ENCODE measurements around the gene LRP1.

The LRP1 gene

GRCh38 chr12:57215668-57216013 lies 87.4 kb downstream of the LRP1 start:
- DNase-seq: no peak

DNA sequence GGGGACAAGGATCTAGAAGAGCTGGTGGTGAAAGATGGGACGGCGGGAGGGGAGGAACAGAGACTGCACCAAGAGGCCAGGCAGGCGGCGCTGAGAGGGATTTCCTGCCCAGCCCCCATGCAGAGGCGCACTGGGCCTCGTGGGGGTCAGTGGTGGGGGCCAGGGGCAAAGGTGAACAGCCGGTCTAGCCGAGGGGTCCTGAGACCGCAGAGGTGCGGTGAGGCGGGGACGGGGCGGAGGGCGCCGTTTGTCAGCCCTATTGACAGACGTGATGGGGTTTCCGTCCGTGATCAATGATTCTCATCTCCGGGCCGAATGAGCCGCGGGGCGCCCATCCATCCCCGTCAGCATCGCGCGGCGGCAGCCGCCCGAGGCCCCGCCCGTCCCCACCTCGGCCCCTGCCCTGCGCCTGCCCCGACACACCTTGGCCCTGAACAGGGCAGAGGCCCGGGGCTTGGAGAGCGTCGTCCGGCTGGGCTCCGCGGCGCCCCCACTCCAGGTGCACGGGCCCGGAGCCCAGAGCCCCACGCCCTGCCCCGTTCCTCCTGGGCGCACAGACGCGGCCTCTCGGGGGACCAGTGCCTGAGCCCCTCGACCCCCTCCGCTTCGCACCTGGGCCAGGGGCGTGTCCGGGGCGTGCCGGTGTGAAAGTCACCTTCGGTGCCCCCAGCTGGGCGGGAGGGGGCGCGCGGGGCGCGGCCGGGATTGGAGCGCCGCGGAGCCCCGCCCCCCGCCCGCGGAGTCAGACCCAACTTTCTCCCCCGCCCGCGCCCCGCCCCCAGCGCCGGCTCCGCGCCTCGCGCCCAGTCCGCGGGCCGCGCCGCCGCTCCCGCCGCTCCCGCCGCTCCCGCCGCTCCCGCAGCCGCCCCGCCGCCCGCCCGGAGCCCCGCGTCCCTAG lies 88.0 kb downstream of the LRP1 start, which contains the start of gene NXPH4:
Gene NXPH4, plus strand, starts transcription at position 781 of the 898 bp plus-strand sequence. CDS start 176 bp downstream, outside the sequence.
- no peak for DNase-seq

DNA sequence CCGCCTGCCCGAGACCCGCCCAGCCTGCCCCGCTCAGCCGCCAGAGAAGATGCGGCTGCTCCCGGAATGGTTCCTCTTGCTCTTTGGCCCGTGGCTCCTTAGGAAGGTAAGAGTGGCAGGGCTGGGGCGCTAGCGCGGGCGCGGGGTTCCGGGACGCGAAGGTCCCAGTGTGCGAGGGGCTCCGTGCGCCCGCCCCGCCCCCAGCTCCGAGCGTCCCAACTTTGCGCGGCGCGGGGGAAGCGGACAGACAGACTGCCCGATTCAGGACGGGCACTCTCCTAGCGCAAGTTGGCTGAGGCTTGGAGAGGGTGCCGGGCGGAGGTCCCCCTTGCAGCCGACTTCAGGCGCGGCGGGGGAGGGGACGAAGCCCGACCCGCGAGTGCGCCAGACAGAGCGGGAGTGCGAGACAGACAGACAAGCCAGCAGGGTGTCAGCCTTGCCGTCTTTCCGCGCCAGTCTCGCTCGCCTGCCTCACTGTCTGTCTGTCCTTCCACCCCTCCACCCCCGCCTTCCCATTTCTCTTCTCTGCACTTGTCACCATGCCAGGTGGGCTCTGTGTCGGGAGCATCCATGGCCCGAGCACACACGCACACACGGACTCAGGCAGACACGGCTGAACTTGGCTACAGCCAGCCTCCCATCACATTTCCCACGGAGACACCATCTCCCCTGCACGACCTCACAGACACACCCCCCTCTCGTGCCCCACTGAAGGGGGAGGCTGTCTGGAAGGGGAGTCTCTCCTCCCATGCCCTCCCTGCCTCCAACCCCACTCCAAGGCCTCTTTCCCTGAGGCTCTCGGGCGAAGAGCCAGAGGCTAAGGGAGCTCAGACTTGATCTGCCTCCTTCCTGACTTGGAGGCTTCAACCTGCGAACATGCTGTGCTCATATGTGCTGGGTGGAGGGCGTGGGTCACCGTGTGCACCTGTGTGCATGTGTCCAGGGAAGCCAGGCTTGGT lies 88.9 kb downstream of the LRP1 start:
- no peak for DNase-seq

GRCh38 chr12:57218030-57218853 lies 90.0 kb downstream of the LRP1 start:
- no peak for DNase-seq

DNA sequence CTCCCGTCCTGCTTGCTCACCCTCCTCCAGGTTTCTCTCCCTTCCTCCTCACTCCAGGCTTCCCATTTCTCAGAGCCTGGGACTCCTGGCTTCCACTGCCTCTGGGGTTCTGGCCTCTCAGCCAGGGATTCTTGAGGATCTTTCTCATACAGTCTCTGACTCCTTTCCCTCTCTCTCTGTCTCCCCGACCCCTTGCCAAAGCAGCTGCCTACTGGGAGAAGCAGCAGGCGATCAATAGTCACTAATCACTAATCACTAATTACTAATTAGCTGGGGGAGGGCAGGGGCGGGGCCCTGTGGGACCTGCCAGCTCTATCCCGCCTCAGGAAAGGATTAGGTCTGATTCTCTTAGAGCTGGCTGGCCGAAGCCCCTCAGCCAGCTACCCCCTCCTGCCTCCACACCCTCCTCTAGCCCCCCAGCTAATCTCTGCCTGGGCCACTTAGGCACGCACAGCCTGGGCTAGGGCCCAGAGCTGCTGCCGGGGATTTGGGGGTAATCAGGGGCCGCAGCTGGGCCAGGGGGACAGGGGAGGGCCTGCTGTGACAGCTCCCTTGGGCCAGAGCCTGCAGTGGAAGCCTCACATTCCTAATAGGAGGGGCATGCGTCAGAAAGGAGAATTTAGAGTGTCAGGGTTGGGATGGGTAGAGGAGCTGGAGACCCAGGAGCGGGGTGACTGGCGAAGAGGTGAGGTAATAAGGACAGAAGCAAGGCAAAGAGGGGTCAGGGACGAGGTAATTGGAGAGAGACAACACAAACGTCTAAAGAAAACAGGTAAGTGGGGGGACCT lies 91.1 kb downstream of the LRP1 start:
- DNase-seq: no peak

- DNase-seq: no peak
These were observed 91.9 kb downstream of the LRP1 start for GRCh38 chr12:57219993-57220754.

GRCh38 chr12:57220770-57221168 lies 92.5 kb downstream of the LRP1 start:
- DNase-seq: no peak

GRCh38 chr12:57221169-57221917 lies 93.1 kb downstream of the LRP1 start:
- DNase-seq: no peak

DNA sequence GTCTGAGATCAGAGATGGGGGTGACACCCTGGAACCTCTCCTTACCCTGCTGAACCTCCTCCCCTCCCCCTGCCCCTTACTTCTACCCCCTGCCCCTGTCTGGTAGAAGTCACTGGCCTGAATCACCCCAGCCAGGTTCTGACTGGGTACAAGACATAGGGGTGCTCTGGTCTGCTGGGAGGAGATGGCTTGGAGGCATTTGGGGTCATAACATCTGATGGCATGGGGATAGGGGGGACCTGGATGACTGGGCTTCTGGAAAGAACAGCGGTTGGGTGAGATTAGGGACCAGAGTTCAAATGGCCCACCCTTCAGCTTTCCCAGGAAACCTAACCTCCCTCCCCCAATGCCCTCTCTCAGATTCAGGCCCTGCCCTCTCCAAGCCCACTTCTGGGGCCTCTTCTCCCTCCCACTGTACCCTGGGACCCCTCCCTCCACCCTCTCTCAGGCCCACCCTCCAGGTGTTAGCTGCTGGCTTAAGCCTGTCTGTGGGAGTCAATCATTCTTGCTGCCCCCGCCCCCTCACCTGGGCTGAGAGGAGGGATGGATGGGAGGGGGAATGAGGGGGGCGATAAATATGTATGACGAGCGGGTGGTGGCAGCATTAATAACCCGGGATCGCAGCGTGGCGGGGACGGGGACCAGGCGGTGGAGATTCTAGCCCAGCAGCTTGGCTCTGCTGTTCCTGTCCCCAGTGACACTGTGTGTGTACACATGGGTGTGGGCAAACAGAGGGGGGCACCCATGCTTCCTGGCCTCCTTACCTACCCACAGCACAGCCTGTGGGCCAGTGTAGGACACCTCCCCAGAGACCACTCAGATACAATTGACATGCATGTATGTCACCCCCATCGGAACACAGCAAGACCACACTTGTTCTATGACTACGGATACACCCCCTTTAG lies 94.3 kb downstream of the LRP1 start:
- no peak for DNase-seq

- no peak for DNase-seq
These were observed 95.2 kb downstream of the LRP1 start for GRCh38 chr12:57223191-57224165.

- no peak for DNase-seq
These were observed 96.1 kb downstream of the LRP1 start for GRCh38 chr12:57224278-57224972.

GRCh38 chr12:57224973-57225679 lies 96.8 kb downstream of the LRP1 start:
- DNase-seq: no peak

DNA sequence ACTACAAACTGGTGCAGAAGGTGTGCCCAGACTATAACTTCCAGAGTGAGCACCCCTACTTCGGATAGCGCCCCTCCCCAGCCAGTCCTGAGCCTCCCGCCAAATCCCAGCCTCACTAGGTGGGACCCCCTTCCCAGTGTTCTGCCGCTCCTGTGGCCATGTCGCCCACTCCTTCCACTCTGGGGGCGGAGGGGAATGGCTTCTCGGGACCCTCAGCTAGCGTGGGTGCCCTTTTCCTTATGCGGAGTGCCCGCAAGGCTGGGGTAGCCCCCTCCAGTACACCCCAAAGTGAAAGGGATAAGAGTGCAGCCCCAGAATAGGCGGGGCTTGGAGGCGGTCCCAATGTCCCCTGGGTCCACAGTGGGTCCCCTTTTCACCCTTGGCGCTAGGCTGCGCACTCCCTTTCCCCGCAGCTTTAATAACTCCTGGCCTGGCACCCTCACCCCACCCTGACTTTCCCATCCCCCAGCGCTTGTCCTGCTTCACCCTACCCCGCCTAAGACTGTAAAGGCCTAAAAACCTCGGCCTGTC lies 97.5 kb downstream of the LRP1 start:
- DNase-seq: no peak

DNA sequence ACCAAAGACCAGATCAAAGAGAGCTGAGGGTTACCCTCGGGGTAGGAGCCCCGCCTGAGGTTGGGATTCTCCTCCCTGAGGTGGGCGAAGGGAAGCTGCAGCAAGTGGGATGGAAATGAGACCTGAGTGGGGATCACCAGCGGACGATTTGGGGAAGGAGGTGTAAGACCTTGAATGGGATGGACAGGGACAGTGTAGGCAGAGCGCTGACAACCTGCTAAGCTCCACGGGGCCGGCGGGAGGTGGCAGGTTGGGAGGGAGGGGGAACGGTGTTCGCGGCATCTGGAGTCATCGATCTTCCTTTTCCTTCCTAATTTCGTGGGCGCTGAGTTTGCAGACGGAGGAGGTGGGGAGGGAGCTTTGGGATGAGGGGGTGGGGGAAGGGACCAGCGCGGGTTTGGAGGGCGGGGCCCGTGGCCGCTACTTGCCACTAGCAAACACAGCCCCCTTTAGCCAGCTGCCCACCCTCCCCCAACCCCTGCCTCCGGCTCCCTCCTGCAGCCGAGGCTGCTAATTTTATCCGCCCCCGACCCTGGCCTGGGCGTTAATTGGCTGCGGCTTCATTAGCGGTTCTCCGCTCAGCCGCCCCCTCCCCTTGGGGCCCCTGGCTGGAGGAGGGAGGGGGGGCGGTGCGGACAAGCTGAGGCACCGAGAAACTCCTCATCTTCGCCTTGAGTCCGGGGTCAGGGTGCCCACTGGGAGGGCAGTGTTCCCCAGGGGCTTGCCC lies 98.5 kb downstream of the LRP1 start:
- DNase-seq: no peak

DNA sequence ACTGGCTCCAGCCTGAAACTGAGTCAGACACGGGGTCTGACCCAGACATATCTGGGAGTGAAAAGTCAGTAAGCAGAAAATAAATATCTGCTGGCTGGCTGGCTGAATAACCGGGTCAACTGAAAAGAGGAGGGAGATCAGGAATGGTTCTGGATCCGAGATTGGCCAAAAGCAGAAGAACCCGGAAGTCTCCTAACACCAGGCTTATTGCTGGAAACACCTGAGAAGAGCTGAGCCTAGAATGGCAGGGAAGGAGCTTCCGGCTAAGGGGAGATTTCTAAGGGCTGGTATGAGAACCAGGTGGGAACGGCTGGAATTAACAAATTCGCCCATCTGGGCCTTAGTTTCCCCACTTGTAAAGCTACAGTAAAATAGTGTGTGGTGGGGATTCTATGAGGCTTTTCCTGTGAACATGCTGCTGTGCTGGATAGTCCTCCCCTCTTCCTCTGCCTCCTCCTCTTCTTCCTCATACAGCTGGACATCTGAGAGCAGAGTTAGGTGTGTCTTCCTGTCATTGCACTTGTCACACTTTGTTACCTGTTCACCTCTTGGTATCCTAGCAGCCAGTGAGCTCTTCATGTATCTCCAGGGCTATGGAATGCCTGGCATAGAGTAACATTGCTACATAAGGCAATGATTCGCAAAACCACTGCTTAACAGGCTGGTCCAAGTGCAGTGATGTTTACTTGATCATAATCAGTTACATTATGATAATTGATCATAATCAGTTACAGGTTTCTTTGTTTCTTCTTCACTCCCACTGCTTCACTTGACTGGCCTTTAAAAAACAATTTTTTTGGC lies 99.2 kb downstream of the LRP1 start:
- DNase-seq: no peak
